GOT3 (cell line): ENCODE results near the gene PITX2.

Experiments used
- DNase-seq: peaks from one replicate; lab custom pipeline; 2025; ENCODE audit warnings: mixed read lengths; lab: John Stamatoyannopoulos, UW

The PITX2 gene

GRCh38 chr4:110623718-110624397 lies 981 bp upstream of the PITX2 start:
- no peak for DNase-seq

DNA sequence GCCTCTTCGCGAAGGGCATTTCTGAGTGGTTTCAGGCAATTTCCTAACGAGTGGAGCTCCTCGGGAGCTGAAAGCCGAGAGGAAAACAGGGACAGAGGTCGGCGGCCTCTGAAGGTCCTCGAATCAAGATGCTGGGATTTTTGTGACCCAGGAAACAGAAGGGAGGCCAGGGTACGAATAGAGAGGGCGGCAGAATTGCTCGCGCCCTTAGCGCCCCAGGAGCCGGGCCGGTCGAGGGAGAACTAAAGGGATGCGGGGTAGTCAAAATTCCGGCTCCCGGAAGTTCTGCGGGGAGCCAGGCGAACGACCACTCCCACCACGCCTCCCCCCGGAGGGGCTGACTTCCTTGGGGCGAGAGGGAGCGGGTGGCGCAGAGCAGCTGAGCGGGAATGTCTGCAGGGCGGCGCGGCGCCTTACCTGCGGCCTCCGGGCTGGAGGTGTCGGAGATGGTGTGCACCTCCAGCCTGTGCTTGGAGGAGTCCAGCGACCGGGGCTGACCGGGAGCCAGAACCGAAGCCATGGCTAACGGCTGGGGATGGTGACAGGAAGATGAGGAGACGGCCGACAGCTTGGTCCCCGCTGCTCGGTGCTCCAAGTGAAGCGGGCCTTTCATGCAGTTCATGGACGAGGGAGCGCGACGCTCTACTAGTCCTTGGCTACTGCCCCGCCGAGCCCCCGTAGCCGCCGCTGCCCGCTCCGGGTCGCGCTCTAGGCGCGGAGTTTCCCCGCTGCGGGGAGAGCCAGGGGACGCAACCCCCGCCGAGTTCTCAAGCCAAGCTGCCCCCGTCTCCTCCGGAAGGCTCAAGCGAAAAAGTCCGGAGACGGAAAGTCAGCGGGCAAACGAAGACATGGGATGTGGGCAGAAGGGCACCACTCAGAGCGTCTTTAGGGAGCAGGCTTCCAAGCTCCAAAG lies 782 bp downstream of the PITX2 start:
- DNase-seq, result no peak

GRCh38 chr4:110621328-110621812 lies 1.5 kb downstream of the PITX2 start:
- no peak for DNase-seq

GRCh38 chr4:110620691-110621327 lies 2.1 kb downstream of the PITX2 start:
- DNase-seq, result no peak

DNA sequence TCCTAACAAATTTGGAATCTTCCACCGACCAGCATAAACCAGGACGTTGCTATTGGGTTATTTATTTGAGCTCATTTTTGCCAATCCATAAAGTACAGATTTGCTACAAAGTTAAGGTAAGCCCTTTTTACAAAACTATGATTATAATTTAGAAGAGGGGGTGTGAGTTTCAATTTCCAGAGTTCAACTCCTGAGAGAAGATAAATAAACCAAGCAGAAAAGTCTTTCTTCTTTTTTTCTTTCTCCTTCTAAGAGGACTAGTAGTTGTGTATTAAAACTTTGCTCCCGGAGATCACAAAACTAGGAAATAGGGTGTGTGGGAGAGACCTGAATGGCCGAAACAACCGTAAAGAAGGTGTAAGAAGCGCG lies 2.6 kb downstream of the PITX2 start:
- DNase-seq, result no peak

DNA sequence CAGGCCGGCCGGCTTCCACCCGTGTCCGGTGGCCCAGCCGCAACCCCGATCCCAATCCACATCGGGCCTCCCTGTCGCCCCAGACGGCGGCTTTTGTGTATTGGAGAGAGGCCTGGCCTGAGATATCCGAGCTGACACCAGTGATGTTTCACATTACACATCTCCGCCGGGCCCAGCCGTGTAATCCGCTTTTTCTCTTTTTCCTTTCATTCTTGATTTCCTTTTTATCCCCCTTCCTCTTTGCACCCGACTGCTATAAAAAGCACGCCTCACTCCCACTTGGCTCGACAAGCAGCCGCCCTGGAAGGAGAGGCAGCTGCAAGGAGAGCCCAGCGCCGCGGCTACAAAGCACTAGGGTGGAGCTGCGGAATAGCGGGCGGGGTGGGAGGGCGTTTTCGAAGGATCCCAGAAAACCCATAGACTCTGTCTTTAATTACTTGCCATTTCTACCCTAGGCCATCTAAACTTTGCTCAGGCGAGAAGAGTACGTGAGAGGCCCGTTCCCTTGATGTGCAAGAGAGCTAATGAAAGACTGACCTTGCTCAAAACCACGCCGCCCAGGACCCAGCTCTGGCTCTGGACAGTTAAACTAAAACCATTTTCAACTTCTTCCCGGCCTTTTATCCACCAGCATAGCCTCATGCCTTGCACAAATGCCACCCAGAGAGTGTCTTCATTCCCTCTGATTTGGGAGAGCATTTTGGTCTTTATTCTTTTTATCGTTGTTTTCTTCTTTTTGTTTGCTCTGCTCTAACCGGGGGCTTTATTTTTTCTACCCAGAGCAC lies 3.2 kb downstream of the PITX2 start:
- DNase-seq, result no peak

GRCh38 chr4:110618581-110619462 lies 4.1 kb downstream of the PITX2 start:
- DNase-seq, result no peak

GRCh38 chr4:110617646-110618580 lies 5.0 kb downstream of the PITX2 start:
- no peak for DNase-seq

DNA sequence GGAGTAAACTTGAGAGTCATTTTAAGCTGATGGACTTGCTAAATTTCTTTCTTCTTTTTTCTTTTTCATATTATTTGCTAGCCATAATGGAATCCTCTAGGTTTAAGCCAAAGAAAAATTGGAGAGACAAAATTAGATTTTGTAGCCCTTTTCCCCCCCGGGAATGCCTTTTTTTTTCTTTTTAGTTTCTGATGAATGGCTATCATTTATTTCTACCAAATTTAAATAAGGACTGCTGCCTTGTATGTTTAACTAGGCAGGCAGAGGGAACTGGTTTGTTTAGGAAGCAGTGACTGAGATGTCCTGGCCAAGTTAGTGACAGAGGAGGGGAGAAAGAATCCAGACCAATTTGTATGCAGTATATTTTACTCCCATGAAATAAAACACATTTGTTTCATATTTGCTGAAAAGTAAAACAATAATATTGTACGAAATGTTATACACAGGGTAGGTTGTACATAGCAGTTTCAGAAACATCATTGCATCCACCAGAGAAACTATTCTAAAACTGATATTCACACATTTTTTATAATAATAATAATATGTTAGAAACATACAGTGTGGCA lies 5.7 kb downstream of the PITX2 start:
- DNase-seq, result no peak

GRCh38 chr4:110616238-110617074 lies 6.4 kb downstream of the PITX2 start:
- DNase-seq, result no peak

DNA sequence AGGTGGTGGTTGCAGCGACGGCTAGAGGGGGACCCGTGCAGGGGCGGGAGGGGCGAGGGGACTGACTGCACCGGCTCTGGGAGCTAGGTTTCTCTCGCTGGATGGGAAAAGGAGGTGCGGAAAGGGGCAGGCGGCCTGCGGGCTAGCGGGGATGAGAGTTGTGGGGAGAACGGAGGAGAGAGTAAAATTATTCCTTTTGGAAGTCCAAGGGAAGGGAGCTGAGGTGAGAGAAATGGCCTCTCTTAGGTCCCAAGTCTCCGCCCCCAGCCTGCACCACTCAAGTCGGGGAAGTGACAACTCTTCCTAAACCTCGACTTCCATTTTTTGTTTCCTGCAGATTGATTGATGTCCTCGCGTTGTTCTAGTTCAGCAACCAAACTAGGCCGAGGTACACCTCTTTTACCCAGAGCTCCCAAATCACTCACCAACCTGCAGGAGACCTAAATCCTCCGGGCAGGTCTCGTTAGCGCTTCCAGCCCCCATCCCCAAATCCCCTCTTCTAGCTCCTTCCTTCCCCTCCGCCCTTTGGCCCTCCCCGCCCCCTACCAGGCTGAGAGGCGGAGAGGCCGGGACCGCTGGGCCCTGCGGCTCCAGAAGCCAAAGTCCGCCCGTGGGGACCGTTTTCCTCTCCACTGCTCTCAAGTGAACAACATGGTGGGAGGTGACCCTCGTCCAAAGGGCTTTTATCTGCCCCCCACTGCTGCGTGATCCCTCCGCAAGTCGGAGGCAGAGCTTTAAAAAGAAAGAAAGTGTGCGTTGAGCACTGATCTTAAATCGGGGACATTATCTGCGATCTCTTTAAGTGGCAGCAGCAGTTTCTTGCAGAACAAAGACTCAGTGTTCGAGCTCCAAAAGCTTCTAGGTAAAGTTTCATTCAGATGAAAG lies 7.3 kb downstream of the PITX2 start:
- no peak for DNase-seq

DNA sequence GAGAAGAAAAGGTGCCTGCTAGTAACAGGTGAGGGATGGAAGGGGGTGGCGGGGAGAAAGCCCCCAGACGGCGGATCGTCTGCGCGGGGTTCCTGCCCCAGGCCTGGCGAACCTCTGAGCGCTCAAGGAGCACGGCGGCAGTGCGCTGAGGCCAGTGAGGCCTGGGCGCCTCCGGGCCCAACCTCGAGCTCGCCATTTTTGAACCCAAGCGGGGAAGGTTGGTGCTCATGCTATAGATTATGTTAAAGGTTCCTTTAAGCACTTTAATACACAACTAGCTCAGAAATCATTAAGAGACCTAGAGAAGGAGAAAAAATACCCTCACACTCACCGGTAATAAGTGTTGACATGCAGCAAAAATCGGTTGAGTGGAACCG lies 7.9 kb downstream of the PITX2 start:
- DNase-seq, result no peak

DNA sequence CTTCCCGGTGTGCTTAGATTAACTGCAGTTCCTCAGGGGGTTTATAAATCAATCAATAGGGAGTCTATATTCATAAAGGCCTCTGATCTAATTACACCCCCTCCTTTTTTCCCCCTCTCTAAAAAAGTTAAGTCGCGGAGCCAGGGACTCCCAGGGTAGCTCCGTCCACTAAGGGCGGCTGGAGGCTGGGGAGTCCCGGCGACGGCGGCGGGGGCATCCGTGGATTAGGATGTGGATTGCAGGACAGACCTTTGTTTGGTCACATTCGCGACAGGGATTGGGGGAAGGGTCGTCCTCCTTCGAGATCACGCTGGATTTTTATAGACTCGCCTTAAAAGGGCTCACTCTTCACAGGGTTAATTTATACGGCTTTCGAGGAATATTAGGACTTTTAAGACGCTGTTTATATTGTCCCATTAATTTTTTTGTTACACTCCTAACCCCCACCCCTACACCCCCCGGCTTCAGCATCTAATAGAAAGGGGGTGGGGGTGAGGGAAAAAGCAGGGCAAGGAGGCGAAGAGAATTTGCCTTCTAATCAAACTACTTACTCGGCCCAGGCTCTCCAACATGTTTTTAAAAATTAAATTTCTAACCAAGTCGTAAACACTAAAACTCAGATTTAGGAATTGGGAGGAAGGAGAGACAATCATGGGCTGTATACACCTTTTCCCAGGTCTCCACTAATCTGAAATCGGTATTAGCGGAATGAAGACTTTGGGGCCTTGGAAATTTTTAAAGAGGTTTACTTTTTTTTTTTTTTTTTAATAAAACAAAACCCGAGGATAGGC lies 8.5 kb downstream of the PITX2 start:
- no peak for DNase-seq

DNA sequence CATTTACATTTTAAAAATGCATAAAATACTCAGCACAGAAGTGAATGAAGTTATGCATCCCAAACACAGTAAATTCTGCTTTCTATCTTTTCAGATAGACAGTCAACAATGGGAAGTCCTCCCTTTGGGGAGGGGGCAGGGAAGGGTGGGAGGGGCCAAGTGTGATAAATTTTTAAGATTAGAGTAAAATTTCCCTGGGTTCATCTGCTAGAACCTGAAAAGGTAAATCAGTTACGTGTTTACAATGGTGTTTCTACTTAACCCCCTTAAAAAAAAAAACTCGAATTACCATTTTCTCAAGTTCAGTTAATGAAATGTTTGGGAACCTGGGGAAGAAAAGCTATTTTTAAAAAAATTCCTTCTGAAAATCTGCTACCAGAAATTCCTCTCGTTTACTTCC lies 9.1 kb downstream of the PITX2 start:
- no peak for DNase-seq

- no peak for DNase-seq
Observed at GRCh38 chr4:110612631-110613269, 10.1 kb downstream of the PITX2 start.

- DNase-seq, result no peak
Observed at GRCh38 chr4:110611968-110612447, 10.9 kb downstream of the PITX2 start.
